Non-pigmented ciliary epithelial cell (primary cell): ENCODE data around the gene BCLAF3.

Experiments used
- DNase-seq: peaks from one replicate; pipeline ENCODE4 v3.0.0-alpha.2; 2010; ENCODE audit warnings: low read depth

The BCLAF3 gene

GRCh38 chrX:19990556-19991349 is at the start of gene BCLAF3:
BCLAF3 (minus strand) TSS chrX:19991061; CDS start chrX:19970264, 20,797 bp downstream.
- DNase-seq = peak; percentile 19

GRCh38 chrX:20038966-20039365 is 48.1 kb upstream of the BCLAF3 start:
- no peak for DNase-seq

- no peak for DNase-seq
These were observed 46.3 kb upstream of the BCLAF3 start for GRCh38 chrX:20037186-20037585.

- DNase-seq = no peak
These were observed 41.3 kb upstream of the BCLAF3 start for GRCh38 chrX:20032201-20032600.

- no peak for DNase-seq
These were observed 38.9 kb upstream of the BCLAF3 start for GRCh38 chrX:20029728-20030127.

GRCh38 chrX:20028588-20028987 is 37.7 kb upstream of the BCLAF3 start:
- no peak for DNase-seq

GRCh38 chrX:20026278-20026677 is 35.4 kb upstream of the BCLAF3 start:
- DNase-seq = peak; percentile 15

- no peak for DNase-seq
These were observed 29.0 kb upstream of the BCLAF3 start for GRCh38 chrX:20019672-20020365.

GRCh38 chrX:20016616-20016945 is 25.7 kb upstream of the BCLAF3 start:
- no peak for DNase-seq

- DNase-seq = no peak
These were observed 25.2 kb upstream of the BCLAF3 start for GRCh38 chrX:20015945-20016615.

- DNase-seq = no peak
These were observed 24.6 kb upstream of the BCLAF3 start for GRCh38 chrX:20015422-20015821.

GRCh38 chrX:20011608-20012007 is 20.7 kb upstream of the BCLAF3 start:
- DNase-seq = no peak

- DNase-seq = no peak
These were observed 17.2 kb upstream of the BCLAF3 start for GRCh38 chrX:20007962-20008622.

- no peak for DNase-seq
These were observed 15.0 kb upstream of the BCLAF3 start for GRCh38 chrX:20005883-20006282.

- DNase-seq = no peak
These were observed 10.7 kb upstream of the BCLAF3 start for GRCh38 chrX:20001588-20001987.

- DNase-seq = no peak
These were observed 473 bp upstream of the BCLAF3 start for GRCh38 chrX:19991350-19991718.

GRCh38 chrX:19990151-19990555 is 708 bp downstream of the BCLAF3 start:
- no peak for DNase-seq

- no peak for DNase-seq
These were observed 3.0 kb downstream of the BCLAF3 start for GRCh38 chrX:19987856-19988255.

- DNase-seq = no peak
These were observed 4.3 kb downstream of the BCLAF3 start for GRCh38 chrX:19986531-19986930.

GRCh38 chrX:19981947-19982346 is 8.9 kb downstream of the BCLAF3 start:
- no peak for DNase-seq

GRCh38 chrX:19975845-19976244 is 15.0 kb downstream of the BCLAF3 start:
- no peak for DNase-seq

GRCh38 chrX:19972984-19973383 is 17.9 kb downstream of the BCLAF3 start:
- no peak for DNase-seq

- DNase-seq = no peak
These were observed 22.6 kb downstream of the BCLAF3 start for GRCh38 chrX:19968276-19968675.
